ENCODE results near the gene MTA1. TPM values are rescaled to one million over a fixed set of nuclear protein-coding genes. Genes with fewer than 3 reads are reported as not detected.
A peak's percentile ranks its signal among the peaks of the same experiment; 100 is the strongest.

The MTA1 gene
- polyA plus RNA-seq, 2 of the 4 experiments (the other 2 are of a cell fraction) = 46.8 to 86.7 TPM

- H3K4me2 ChIP-seq = peak overlapping the region; percentile 99
- 57% methylated on average over 26 of the region's 48 CpGs for WGBS (ENCODE audit: missing lambda C conversion rate)
- H3K4me1 ChIP-seq = peaks cover 74% of the 10 kb centered on the region
- FAIRE-seq = no peak
- no peaks in the 10 kb centered on the region for H3K9me3 ChIP-seq
- CTCF ChIA-PET = interaction anchor here (1.0 to 8.1 kb wide), 4 partner anchors 14 to 57 kb away, joined by 3 to 132 read pairs (median 6); partner anchors contain the start of gene TEDC1
- H3K4me3 ChIP-seq = peak overlapping the region; percentile 82
- DNase-seq (ENCODE audit: low read depth in 1 of 2, low spot score in 1 of 2) = no peak
- no peak for ATAC-seq
- no peak for TF ChIP-seq NFE2L2 (conservative IDR thresholded peaks at IDR 0.05; ENCODE audit: low read length)
- TF ChIP-seq ZC3H11A (IDR thresholded peaks at IDR 0.05) = no peak
- TF ChIP-seq CBX2 (IDR thresholded peaks at IDR 0.05; ENCODE audit: borderline replicate concordance, low read depth) = no peak
- TF ChIP-seq KDM5A (IDR thresholded peaks at IDR 0.05) = no peak
- TF ChIP-seq BHLHE40 (IDR thresholded peaks at IDR 0.05; ENCODE audit: low read depth, low read length) = no peak
- TF ChIP-seq BCL3 (IDR thresholded peaks at IDR 0.05) = no peak
- TF ChIP-seq POLR2AphosphoS2 (conservative IDR thresholded peaks at IDR 0.05; ENCODE audit: low read length) = no peak
- TF ChIP-seq HOXA7 (CRISPR knock-in tag; IDR thresholded peaks at IDR 0.05) = no peak
- no peak for TF ChIP-seq ATOH8 (CRISPR knock-in tag; IDR thresholded peaks at IDR 0.05; ENCODE audit: low read depth)
- no peak for TF ChIP-seq MAZ (IDR thresholded peaks at IDR 0.05; ENCODE audit: borderline replicate concordance, low read depth, low read length)
- TF ChIP-seq CHD4 (IDR thresholded peaks at IDR 0.05; ENCODE audit: borderline replicate concordance) = no peak
- no peak for TF ChIP-seq RARB (CRISPR knock-in tag; IDR thresholded peaks at IDR 0.05)
- TF ChIP-seq CHD2 (IDR thresholded peaks at IDR 0.05; ENCODE audit: low read length, partially characterized antibody) = no peak
- no peak for TF ChIP-seq ZSCAN20 (CRISPR knock-in tag; IDR thresholded peaks at IDR 0.05)
- TF ChIP-seq EHMT2 (IDR thresholded peaks at IDR 0.05; ENCODE audit: low read depth) = no peak
- TF ChIP-seq CEBPB (IDR thresholded peaks at IDR 0.05) = no peak
- TF ChIP-seq HOXB13 (CRISPR knock-in tag; IDR thresholded peaks at IDR 0.05; ENCODE audit: low read depth) = no peak
- TF ChIP-seq HDAC2 (IDR thresholded peaks at IDR 0.05) = no peak
- no peak for TF ChIP-seq TFCP2L1 (CRISPR knock-in tag; IDR thresholded peaks at IDR 0.05)
- no peak for TF ChIP-seq NR3C1 (IDR thresholded peaks at IDR 0.05)
- POLR2A ChIA-PET = no interaction called here
- peak overlapping the region; percentile 84 to 97 for H3K27ac ChIP-seq
These were observed 55.9 kb downstream of the MTA1 start for GRCh38 chr14:105475269-105476096.

- FAIRE-seq (no peak), DNase-seq (ENCODE audit: low read depth in 1 of 2, low spot score in 1 of 2) (no peak), ATAC-seq (no peak)
- peak overlapping the region in 1 of 2 experiments; percentile 97; a peak in 4 of 6 replicates for H3K27ac ChIP-seq
- no peaks in the 10 kb centered on the region for H3K9me3 ChIP-seq
- TF ChIP-seq ZSCAN20 (CRISPR knock-in tag; IDR thresholded peaks at IDR 0.05) = no peak
- TF ChIP-seq HDAC2 (IDR thresholded peaks at IDR 0.05) = no peak
- no peak for TF ChIP-seq FOXS1 (CRISPR knock-in tag; IDR thresholded peaks at IDR 0.05)
- TF ChIP-seq ZC3H11A (IDR thresholded peaks at IDR 0.05) = no peak
- TF ChIP-seq KDM5A (IDR thresholded peaks at IDR 0.05) = no peak
- TF ChIP-seq CHD4 (IDR thresholded peaks at IDR 0.05; ENCODE audit: borderline replicate concordance) = no peak
- no peak for TF ChIP-seq ATOH8 (CRISPR knock-in tag; IDR thresholded peaks at IDR 0.05; ENCODE audit: low read depth)
- no peak for TF ChIP-seq HOXB13 (CRISPR knock-in tag; IDR thresholded peaks at IDR 0.05; ENCODE audit: low read depth)
- no peak for TF ChIP-seq USF2 (IDR thresholded peaks at IDR 0.05)
- no peak for TF ChIP-seq EHF (CRISPR knock-in tag; IDR thresholded peaks at IDR 0.05)
- no peak for TF ChIP-seq PHF8 (IDR thresholded peaks at IDR 0.05; ENCODE audit: borderline replicate concordance, low read depth)
- no peak for TF ChIP-seq NR3C1 (IDR thresholded peaks at IDR 0.05)
- TF ChIP-seq EP300 (IDR thresholded peaks at IDR 0.05) = no peak
- no peak for TF ChIP-seq BCL3 (IDR thresholded peaks at IDR 0.05)
- no peak for TF ChIP-seq ZNF302 (CRISPR knock-in tag; IDR thresholded peaks at IDR 0.05)
- WGBS (ENCODE audit: missing lambda C conversion rate) = 93% methylated on average over 12 of the region's 21 CpGs
- CTCF ChIA-PET = interaction anchor here (1.3 to 8.1 kb wide), 4 partner anchors 8 to 57 kb away, joined by 4 to 132 read pairs (median 6); partner anchors contain the start of gene TEDC1
- POLR2A ChIA-PET = no interaction called here
- peak overlapping the region; percentile 82; the same call in 2 of the 3 replicates for H3K4me3 ChIP-seq
- peaks cover 75% of the 10 kb centered on the region for H3K4me1 ChIP-seq
- peak overlapping the region; percentile 99 for H3K4me2 ChIP-seq
These were observed 56.6 kb downstream of the MTA1 start for GRCh38 chr14:105476097-105476830.
